Measurements from ENCODE around the gene UBXN1.
"Not testable (repeated sequence)": the region's sequence is repeated elsewhere in the genome, so short reads cannot be mapped to it uniquely, and the experiment has no call there.

UBXN1 gene

GRCh38 chr11:62673196-62673525 is 5.7 kb downstream of the UBXN1 start:
- no peak for DNase-seq (ENCODE audit: low read depth, low spot score)

- peak; percentile 47 for DNase-seq (ENCODE audit: low read depth, low spot score)
Measured at GRCh38 chr11:62671608-62672389, 7.1 kb downstream of the UBXN1 start, which contains the start of the genes LBHD1 and UQCC3. LBHD1 (minus strand) TSS chr11:62672267; CDS start chr11:62670031, 2,236 bp downstream. UQCC3 (plus strand) TSS chr11:62671673; CDS start chr11:62671746, 73 bp downstream.

DNA sequence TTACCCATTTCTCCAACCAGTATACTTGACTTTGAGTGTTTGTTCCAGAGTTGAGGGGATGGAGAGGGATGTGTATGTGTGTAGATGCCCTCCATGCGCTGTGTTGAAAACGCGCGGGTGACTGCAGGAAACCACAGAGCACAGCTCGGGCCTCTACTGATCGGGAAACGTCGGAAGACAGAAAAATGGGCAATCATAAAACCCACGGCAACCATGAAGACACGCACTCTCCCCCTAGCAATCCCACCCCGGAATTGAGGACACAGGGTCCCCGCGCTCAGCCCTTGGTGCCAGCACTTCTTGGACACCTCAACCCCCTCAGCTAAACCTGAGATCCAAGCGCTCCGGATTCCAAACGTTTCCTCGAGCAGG is 7.7 kb downstream of the UBXN1 start:
- DNase-seq (ENCODE audit: low read depth, low spot score): no peak

DNA sequence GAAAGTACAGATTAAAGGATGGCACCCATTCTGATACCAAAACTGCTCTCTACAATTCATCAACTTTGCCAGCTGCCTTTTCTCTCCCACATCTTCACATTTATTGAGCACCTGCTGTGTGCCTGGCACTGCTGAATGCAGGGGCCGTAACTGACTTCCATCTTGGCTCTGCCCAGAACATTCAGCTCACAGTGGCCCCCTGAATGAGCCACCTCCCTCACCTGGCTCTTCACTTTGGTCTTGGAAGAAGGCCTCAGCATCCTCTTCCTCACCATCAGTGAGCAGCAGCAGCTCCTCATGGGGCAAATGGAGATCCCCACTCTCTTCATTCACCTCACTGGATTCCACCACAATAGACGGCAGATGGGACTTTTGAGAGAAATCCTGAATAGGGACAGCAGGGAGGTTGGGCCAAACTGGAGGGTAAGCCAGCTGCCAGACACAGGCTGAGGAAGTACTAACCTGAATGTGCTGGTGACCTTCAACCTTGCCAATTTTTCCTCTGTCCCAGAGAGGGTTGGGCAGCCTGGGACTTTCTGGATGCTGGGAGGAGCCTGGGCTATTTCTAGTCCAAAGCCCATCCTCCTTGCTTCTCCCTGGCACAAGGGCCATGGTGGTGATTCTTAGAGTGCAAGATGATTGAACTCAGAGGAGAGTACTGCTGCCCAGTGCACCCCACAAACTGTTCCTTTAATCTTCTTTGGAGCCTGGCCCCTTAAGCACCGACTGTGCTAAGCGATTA is 9.3 kb downstream of the UBXN1 start:
- no peak for DNase-seq (ENCODE audit: low read depth, low spot score)

DNA sequence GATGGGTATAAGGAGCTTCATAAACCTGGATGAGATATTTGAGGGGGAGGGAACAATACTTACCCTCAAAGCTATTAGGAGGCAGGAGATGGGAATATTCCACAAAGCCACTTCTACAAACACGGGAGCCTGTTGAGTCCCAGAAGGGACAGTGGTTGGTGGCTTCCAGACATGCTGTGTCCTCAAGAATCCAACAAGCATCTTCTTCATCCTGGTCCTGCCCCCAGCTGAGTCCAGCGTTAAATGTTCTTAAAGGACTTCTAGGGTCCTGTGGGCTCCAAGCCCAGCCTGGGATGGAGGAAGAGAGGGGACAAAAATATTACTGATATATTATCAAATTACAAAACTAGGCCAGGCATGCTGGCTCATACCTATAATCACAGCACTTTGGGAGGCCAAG is 11.4 kb downstream of the UBXN1 start:
- DNase-seq (ENCODE audit: low read depth, low spot score): no peak

- no peak for DNase-seq (ENCODE audit: low read depth, low spot score)
Measured at GRCh38 chr11:62666259-62666926, 12.5 kb downstream of the UBXN1 start.

- DNase-seq (ENCODE audit: low read depth, low spot score): peak; percentile 30
Measured at GRCh38 chr11:62665599-62666258, 13.1 kb downstream of the UBXN1 start.

DNA sequence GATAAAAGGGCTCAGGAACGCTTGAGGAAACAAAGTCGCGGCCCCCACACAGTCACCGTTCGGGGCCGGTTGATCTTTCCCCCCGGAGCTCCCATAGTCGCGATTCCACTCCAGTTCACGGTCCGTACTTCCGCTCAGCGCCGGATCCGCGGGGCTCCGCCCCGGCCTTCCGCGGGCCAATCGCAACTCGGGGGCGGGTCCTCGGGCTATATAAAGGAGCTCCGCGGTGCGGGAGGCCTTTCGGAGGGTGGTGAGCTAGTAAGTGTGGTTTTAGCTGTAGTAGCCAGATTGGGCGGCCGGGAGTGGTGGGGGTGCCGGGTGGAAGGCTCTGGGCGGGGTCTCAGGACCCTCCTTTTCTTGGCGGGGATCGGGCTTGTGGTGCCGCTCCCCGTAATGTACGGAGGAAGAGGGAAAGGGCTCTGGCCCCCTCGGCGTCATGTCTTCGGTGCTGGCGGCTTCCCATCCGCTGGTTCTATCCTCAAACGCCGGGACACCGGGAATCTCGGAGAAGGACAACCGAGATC is 13.7 kb downstream of the UBXN1 start, which contains the start of the genes C11orf98 and CSKMT:
C11orf98 (minus strand) TSS at position 136 of the 524 bp plus-strand sequence; CDS start at position 95, 41 bp downstream.
CSKMT (plus strand) TSS at position 238 of the 524 bp plus-strand sequence. CDS start 568 bp downstream, outside the sequence.
- peak; percentile 91 for DNase-seq (ENCODE audit: low read depth, low spot score)

- DNase-seq (ENCODE audit: low read depth, low spot score): no peak
Measured at GRCh38 chr11:62664405-62665074, 14.3 kb downstream of the UBXN1 start.

DNA sequence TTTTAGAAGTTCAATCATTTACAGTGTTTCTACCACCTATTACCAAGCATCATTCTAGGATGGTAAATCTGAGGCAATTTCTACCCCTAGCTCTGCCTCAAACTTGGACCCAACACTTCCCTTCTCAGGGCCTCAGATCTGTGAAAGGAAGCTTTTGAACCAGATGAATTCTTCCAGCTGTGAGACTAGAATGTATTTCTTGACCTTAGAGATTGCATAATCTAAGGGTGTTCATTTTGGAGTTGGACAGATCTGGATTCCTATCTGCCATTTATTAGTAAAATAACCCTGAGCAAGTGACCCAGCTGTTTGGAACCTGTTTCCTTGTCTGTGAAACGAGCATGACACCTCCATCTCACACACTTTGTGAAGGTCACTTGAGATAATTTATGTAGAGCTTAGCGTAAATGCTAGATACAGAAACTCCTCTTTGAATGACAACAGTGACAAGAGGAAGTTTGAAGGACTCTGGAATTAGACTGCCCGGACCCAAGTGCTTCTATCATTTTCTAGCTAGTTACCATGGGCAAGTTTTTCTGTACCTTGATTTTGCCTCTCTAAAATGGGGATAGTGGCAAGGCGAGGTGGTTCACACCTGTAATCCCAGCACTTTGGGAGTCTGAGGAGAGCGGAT is 22.0 kb downstream of the UBXN1 start:
- no peak for DNase-seq (ENCODE audit: low read depth, low spot score)

DNA sequence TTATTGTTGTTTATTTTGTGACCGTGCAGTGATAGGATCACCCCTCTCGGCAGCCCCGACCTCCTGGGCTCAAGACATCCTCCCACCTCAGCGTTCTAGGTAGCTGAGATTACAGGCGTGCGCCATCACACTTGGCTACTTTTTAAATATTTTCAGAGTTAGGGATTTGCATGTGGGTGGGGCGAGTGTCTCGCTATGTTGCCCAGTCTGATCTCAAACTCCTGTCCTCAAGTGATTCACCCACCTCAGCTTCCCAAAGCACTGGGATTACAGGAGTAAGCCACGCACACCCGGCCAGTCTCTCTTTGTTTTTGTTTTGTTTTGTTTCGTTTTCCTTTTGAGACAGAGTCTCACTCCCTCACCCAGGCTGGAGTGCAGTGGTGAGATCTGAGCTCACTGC is 24.6 kb downstream of the UBXN1 start:
- DNase-seq (ENCODE audit: low read depth, low spot score): no peak

DNA sequence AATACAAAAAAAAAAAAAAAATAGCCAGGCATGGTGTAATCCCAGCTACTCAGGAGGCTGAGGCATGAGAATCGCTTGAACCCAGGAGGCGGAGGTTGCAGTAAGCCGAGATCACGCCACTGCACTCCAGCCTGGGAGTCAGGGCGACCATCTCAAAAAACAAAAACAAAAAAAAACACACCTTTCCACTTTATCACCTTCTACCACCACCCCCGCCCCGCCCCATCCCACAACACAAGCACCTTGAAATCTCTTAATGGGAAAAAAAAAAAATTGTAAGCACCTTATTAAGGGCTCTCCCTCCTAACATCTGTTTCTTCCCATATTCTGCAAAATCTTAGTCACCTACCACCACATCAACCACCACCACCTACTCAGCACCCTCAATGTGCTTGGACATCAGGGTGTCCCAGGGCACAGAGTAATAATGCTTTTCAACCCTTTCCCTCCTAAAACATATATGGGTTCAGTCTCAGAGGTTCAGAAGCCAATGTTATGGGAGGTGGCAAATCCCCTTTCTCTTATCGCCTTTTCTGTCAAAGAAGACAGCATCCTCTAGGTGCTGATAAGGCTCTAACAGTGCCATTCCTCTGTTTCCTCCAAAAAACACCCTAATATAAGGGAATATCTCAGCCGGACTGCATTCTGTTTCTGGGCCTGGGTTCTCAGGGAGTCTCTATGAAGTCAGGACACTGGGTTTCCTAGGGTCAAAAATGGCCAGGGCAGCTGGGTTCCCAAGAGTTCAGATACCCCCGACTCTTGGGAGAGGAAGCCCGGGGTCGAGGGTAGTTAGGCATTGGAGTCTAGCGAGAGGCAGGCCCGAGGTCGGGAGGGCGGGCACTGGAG is 26.5 kb downstream of the UBXN1 start:
- no peak for DNase-seq (ENCODE audit: low read depth, low spot score)

DNA sequence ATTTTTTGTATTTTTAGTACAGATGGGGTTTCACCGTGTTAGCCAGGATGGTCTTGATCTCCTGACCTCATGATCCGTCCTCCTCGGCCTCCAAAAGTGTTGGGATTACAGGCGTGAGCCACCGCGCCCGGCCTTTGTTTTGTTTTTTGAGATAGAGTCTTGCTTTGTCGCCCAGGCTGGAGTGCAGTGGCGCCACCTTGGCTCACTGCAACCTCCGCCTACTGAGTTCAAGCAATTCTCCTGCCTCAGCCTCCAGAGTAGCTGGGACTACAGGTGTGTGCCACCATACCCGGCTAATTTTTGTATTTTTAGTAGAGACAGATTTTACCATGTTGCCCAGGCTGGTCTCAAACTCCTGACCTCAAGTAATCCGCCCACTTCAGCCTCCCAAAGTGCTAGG is 28.6 kb downstream of the UBXN1 start:
- DNase-seq (ENCODE audit: low read depth, low spot score): not testable (repeated sequence)

DNA sequence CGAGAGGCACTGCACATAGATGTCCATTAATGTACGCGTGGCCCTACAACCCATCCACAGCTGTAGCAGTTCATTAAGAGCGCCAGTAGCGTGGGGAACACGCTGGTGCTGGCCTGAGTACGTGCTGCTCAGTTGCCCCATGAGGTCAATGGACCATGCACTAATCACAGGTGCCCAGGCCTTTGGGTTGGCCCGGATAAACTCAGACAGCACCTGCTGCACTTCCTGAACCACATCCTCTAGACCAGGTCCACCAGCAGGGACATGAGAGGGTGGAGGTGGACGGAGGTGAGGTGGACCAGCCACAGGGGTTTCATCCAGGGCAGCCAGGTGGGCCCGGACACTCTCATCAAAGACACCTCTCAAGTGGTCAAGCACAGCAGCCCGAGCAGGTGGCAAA is 29.4 kb downstream of the UBXN1 start:
- DNase-seq (ENCODE audit: low read depth, low spot score): no peak

DNA sequence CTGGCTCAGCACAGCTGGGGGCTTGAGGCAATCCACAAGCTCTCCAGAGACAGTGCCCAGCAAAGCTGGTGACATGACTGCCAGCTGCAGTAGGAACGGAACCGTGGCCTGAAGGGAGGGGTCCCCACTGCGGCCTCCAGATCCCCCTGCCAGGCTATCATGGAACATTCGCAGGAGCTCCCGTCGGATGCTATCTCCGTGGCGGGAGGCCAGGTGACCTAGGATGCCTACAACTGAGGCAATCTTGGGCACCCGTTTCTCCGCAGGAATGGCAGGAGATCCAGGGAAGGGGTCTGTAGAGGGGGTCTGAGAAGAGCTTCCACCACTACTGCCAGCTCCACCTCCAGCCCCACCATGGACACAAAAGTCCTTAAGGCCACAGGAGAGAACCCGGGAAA is 29.9 kb downstream of the UBXN1 start:
- DNase-seq (ENCODE audit: low read depth, low spot score): no peak

GRCh38 chr11:62648185-62648966 is 30.5 kb downstream of the UBXN1 start:
- DNase-seq (ENCODE audit: low read depth, low spot score): no peak

DNA sequence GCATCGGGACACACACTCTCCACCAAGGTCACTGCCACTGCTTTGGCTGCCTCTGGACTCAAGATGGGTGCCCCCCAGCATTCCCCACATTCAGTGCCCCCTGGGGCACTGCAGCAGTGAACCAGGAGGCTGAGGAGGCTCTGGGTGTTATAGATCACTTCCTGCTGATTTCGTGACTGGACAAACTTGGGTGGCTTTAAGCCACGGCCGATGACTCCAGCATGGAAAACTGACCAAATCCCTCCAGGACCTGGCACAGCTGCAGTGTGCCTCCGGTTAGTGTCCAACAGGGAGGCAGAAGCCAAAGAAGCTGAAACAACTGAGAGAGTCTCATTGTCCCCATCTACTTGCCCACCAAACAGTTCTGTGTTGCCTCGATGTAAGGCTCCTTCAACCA is 31.3 kb downstream of the UBXN1 start:
- no peak for DNase-seq (ENCODE audit: low read depth, low spot score)

- DNase-seq (ENCODE audit: low read depth, low spot score): no peak
Measured at GRCh38 chr11:62646825-62647608, 31.9 kb downstream of the UBXN1 start.

Data from activated CD4-positive, CD25-positive, alpha-beta regulatory T cell treated with anti-CD3 and anti-CD28 coated beads, Interleukin-2, amount 50 U/mL, for 16 hours (primary cell).